IMR-90 (cell line): ENCODE data around the gene PAX1.

Experiments
- BHLHE40 ChIP-seq: fragments of 150-350 bp; IDR thresholded peaks from 2 replicates; pipeline ENCODE4 v1.6.1; 2016; ENCODE audit warnings: mild to moderate bottlenecking, low read depth, low read length
- CEBPB ChIP-seq: IDR thresholded peaks from 2 replicates; pipeline ENCODE4 v1.6.1; 2012; ENCODE audit warnings: low read depth, low read length, improper control_type of control experiment
- CHD1 ChIP-seq: IDR thresholded peaks from 2 replicates; pipeline ENCODE4 v1.6.1; 2012; ENCODE audit warnings: low read depth, low read length, improper control_type of control experiment
- ELK1 ChIP-seq: fragments of 150-350 bp; IDR thresholded peaks from 2 replicates; pipeline ENCODE4 v1.6.1; 2016; ENCODE audit warnings: low read depth, mild to moderate bottlenecking, low read length, moderate library complexity, borderline replicate concordance
- MAZ ChIP-seq: IDR thresholded peaks from 2 replicates; pipeline ENCODE4 v1.6.1; 2012; ENCODE audit warnings: low read depth, mild to moderate bottlenecking, low read length, improper control_type of control experiment, moderate library complexity, borderline replicate concordance
- MXI1 ChIP-seq: IDR thresholded peaks from 2 replicates; pipeline ENCODE4 v1.6.1; 2012; ENCODE audit warnings: low read depth, mild to moderate bottlenecking, low read length, moderate library complexity, borderline replicate concordance
- NFE2L2 ChIP-seq: fragments of 150-350 bp; IDR thresholded peaks from 2 replicates; pipeline ENCODE4 v1.6.1; 2016; ENCODE audit warnings: low read depth, mild to moderate bottlenecking, low read length
- POLR2A ChIP-seq: IDR thresholded peaks from 2 replicates; pipeline ENCODE4 v1.6.1; 2012; ENCODE audit warnings: mild to moderate bottlenecking, low read depth, low read length
- RAD21 ChIP-seq: IDR thresholded peaks from 2 replicates; pipeline ENCODE4 v1.6.1; 2012; ENCODE audit warnings: low read length, improper control_type of control experiment
- RCOR1 ChIP-seq: IDR thresholded peaks from 2 replicates; pipeline ENCODE4 v1.6.1; 2012; ENCODE audit warnings: mild to moderate bottlenecking, low read length, improper control_type of control experiment; ENCODE audit not compliant: insufficient replicate concordance
- RFX5 ChIP-seq: IDR thresholded peaks from 2 replicates; pipeline ENCODE4 v1.8.0; 2012; ENCODE audit warnings: low read depth, mild to moderate bottlenecking, low read length, moderate library complexity
- SMC3 ChIP-seq: fragments of 150-350 bp; IDR thresholded peaks from 2 replicates; pipeline ENCODE4 v1.6.1; 2016; ENCODE audit warnings: low read depth, mild to moderate bottlenecking, antibody characterized with exemption, low read length, moderate library complexity
- USF2 ChIP-seq: fragments of 150-350 bp; IDR thresholded peaks from 2 replicates; pipeline ENCODE4 v1.6.1; 2017; ENCODE audit warnings: mild to moderate bottlenecking, antibody characterized with exemption, low read length, low read depth
- TF ChIP-seq, protein P1 (sequence below): conservative IDR thresholded peaks from 2 replicates; pipeline ENCODE4 v1.5.1; 2012; ENCODE audit warnings: mild to moderate bottlenecking, low read depth, low read length, improper control_type of control experiment

DNA sequence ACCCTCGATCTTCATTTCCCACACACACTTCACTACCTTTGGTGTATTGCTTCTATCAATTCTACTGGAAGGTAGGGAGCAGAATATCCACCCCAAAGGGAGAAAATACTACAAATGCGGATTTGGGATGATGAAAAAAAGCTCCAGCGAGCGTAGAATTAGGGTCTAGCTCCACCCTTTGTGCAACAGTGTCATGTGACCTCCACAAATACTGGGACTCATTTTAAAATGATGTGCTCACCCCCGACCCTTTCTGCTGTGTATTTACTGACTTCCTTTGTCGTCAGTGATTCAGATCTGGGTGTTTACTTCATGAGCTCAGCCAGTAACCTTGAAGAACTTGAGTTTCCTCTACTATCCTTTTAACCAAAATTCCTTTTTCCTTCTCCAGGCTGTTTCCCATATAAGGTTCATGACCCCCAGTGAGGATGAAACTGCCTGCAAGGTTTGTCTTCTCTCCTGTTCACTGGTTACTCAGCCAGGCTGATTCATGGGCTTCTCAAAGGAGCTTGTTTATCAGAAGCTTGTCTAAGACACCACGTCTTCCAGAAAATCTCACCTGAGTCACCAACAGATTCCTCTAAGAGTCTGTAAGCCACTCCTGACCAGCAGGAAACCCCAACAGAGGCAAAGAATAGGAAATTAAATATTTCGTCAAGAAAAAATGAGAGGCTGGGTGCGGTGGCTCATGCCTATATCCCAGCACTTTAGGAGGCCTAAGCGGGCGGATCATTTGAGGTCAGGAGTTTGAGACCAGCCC, 39.6 kb upstream of the PAX1 start:
- TF ChIP-seq, protein P1, sequence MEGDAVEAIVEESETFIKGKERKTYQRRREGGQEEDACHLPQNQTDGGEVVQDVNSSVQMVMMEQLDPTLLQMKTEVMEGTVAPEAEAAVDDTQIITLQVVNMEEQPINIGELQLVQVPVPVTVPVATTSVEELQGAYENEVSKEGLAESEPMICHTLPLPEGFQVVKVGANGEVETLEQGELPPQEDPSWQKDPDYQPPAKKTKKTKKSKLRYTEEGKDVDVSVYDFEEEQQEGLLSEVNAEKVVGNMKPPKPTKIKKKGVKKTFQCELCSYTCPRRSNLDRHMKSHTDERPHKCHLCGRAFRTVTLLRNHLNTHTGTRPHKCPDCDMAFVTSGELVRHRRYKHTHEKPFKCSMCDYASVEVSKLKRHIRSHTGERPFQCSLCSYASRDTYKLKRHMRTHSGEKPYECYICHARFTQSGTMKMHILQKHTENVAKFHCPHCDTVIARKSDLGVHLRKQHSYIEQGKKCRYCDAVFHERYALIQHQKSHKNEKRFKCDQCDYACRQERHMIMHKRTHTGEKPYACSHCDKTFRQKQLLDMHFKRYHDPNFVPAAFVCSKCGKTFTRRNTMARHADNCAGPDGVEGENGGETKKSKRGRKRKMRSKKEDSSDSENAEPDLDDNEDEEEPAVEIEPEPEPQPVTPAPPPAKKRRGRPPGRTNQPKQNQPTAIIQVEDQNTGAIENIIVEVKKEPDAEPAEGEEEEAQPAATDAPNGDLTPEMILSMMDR: no peak
- TF ChIP-seq RAD21 (no peak), POLR2A (no peak), MAZ (no peak), USF2 (no peak), SMC3 (no peak), MXI1 (no peak), BHLHE40 (no peak), ELK1 (no peak), CHD1 (no peak), CEBPB (no peak), NFE2L2 (no peak), RFX5 (no peak), RCOR1 (no peak)
